ENCODE data around the gene SYNDIG1.

Gene SYNDIG1

DNA sequence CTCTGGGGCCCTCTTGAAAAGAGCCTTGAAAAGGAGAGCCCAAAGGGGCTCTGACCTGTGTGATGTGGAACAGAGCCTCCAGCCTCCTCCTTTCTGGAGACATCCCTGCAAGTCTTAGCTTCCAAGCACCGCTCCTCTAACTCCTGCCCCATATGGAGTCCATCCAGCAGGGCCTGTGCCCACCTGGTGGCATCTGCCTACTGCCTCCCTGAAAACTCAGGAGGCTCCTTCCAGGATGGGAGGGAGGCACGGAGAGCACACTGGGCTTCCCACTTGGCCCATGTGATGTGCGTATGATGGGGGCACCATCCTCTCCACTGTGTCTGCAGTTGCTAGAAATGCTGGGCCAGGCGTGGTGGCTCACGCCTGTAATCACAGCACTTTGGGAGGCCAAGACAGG, 98.1 kb downstream of the SYNDIG1 start:
- no peak for DNase-seq (ENCODE audit: low spot score)

DNA sequence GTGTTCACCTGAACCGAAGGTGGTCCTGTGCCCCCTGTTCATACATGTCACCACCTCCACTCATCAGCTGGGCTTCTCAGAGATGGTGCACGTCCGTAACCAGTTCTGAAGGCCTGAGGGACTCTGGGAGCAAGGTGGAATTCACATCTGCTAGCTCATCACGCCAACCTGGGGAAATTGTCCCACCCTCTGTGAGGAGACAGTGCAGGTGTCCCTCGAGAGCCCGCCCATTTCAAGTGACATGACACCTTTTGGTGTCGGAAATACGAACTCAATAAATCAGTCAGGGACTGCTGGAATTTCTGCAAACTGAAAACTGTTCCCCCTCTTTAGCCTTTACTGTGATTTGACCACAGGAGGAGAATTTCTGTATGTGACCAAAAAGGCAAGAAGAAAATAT, 99.4 kb downstream of the SYNDIG1 start:
- DNase-seq (ENCODE audit: low spot score): no peak

DNA sequence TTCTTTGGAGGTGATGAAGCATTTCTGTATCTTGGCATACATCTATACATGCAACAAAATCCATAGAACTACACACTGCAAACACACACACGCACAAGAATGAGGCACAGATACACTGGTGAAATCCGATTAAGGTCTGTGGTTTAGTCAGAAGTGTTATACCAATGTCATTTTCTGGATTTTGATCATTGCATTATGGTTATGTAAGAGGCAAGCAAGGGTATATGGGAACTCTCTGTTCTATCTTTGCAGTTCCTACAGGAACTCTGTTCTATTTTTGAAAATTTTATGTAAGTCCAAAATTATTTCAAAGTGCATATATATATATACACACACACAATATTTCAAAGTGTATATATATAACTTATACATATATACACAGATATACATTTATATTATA, 101.7 kb downstream of the SYNDIG1 start:
- DNase-seq (ENCODE audit: low spot score): no peak

DNA sequence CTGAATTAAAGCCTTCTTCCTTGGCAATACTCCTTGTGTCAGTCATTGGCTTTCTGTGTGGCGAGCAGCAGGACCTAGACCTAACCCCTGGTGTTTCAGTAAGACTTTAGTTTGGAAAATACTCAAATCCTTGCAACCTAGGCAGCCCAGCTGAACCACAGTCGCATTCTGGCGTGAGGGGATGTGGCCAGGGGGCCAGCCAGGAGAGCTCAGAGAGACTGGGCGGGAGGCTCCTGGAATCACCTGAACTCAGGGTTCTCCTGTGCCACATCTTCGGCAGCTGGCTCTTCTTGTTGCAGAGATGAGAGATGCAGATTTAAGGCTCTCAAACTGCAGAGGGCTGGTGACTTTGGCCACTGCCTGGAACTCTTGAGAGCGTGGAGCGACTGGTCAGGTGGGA, 102.7 kb downstream of the SYNDIG1 start:
- DNase-seq (ENCODE audit: low spot score): no peak

DNA sequence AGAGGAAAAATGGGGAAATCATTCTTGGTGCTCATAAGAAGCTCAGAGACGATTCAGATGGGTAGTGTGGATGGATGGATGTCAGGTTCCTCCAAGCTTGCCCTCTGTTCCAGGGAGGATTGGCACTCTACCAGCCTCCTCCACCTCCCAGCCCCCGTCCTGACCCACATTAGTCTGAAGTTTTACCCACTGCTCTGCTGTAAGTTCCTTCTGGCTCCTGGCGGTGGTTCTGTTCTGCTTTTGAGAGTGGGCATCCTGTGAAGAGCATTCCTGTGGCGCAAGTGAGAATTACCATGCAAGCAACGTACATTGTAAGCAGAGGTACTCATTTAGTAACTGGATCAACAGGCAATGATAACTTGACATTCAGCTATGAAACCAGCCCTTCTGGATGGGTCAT, 103.4 kb downstream of the SYNDIG1 start:
- DNase-seq (ENCODE audit: low spot score): no peak

DNA sequence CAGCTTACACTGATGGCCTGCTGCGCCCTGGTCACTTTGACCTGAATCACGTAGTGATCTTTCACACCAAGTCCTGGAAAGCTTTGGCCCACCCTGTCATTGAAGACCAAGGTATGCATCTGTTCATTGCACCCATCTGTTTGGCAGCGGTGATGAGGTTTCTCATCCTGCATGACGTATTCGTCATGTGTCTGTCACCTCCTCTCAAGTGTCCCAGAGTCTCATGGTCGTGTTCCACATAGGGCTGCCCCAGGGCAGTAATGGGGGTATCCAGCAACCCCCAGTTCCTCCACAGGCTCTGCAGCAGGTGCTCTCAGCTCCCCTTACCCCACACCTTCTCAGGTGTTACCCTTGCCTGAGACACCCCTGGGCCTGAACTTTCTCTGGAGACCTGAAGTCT, 104.1 kb downstream of the SYNDIG1 start:
- no peak for DNase-seq (ENCODE audit: low spot score)

DNA sequence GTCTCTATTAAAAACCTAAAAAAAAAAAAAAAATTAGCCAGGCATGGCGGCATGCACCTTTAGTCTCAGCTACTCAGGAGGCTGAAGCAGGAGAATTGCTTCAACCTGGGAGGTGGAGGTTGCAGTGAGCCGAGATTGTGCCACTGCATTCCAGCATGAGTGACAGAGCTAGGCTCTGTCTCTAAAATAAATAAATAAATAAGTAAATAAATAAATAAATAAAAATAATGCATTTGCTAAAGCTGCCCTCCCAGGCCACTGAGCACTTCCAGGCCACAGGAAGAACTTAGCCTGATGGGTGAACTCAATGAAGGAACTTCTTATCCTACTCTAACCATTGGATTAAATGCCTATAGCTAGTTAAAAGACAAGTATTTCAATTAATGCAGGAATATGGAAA, 104.9 kb downstream of the SYNDIG1 start:
- DNase-seq (ENCODE audit: low spot score): no peak

DNA sequence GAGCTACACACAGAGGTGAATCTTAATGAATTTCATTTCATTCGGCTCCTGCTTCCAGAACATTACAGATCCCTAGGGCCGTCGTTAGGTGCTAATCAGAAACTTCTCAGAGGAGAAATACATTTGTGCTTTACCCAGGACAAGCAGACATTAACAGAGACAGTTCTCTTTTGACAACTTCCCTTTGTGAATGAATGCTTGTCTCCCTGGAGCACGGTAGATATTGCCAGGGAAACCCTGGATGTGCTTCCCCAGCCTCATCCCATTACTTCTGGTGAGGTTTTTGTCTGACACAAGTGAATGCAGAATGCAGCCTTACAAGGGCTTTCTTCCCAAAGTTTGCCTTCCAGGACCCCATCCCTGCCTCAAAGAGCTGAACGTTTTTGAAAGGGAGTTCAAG, 105.4 kb downstream of the SYNDIG1 start:
- DNase-seq (ENCODE audit: low spot score): no peak

DNA sequence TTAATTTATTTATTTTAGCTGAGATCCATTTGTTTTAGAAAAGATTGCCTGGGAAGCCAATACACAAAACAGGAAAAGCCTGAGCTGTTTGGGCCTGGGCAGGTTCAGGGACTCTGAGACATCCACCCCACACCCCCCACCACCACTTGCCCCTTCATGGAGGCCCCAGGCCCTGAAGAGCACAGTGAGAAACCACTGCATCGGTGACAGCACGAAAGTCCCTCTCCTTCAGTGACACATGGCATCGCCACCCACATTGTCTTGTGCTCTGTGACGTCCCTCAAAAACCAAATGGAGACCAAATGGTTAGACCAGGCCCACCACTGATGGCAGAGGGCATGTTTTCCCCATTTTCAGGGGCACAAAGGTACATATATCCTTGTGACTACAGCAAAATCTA, 106.4 kb downstream of the SYNDIG1 start:
- DNase-seq (ENCODE audit: low spot score): no peak

DNA sequence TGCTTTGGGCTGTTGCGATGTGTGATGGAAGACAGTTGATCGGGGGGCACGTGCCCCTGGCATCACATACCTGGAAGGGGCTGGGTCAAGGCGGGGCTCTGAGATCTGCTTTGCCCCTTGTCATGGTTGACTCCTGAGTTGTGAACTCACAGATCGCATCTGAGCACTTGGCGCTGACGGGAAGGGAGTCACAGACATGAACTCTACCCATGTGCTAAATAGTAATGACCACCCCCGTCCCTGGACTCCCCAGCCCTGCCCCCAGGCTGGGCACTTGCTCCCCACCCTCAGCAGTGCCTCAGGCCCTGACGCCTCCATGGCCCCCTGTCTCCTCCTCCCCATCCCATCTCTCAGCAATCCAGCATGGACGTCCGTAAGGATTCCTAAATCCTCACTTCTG, 107.0 kb downstream of the SYNDIG1 start:
- DNase-seq (ENCODE audit: low spot score): no peak

DNA sequence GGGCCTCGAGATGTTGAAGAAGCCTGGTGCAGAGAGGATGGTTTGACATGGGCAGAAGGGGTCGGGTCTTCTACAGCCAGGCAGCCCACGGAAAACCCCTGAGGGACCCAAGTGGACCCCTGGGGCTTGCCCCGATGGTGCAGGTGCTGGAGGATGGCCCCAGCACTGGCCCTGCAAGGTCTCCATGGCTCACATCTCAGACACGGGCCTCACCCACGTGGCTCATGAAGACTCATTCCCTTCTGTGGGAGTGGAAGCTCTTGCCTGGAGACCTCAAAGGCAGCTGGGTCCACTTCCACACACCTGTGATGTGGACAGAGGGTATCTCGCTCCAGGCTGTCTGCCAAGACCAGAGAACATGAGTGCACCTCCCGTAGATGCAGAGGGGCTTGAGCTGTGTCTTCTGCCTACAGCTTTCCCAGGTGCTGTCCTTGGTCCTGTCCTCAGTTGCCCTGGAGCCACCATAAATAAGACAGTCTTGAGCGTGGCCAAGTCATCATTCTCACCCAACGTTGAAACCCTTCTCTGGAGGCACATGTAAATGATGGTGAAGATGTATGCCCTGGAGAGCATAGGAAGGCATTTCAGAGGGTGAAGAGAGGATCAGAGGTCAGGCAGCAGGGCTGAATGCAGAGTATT, 108.0 kb downstream of the SYNDIG1 start:
- DNase-seq (ENCODE audit: low spot score): no peak

DNA sequence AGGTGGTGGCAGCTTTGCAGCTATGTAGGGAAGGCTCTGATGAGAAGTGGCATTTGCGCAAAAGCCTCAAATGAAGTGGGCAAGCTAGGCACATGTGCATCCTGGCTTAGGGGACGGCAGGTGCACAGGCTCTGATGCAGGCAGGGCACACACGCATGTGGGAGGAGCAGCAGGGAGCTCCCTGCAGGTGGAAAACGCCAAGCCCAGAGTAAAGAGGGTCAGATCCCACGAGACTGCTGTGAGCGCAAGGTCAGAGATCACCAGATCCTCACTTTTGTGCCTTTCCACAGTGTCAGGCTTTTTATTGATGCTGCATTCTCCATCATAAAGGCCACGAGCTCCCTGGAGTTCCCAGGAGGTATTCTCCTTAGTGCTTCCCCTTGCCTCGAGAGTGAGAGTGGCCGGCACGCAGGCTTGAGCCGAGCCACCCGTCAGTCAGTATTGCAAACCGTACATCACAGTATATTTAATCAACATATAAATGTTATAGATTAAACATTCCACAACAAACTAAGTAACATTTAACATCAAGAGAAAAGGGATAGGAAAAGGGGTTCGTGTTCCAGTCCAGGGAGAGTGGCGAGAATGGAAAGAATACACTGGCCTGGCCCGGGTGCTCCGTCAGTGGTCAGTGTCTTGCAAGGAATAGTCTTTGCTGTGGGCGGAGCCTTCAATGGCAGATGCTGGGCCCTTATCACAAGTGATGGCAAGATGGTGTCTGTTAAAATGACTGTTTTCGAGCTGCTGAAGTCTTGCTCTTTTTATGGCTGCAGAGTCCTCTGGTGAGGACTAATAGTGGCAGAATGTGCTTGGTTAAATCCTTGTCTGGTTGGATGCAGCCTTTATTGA, 109.4 kb downstream of the SYNDIG1 start:
- DNase-seq (ENCODE audit: low spot score): no peak

DNA sequence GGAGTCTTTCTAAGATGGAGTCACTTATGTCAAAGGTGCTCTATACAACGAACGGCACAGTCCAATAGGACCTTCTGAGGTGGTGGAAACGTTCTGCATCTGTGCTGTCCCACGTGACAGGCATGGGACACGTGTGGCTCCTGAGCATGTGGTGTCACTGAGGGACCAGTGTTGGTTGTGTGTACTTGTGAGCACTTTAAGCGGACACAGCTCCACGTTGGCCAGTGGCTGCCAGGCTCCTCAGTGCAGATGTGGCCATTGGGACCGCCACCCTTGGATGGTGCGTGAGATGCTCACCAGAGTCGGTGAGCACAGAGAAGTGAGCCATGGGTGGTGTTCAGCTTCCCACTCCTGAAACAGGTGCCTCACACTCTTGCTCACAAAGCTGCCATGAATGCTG, 110.0 kb downstream of the SYNDIG1 start:
- no peak for DNase-seq (ENCODE audit: low spot score)

DNA sequence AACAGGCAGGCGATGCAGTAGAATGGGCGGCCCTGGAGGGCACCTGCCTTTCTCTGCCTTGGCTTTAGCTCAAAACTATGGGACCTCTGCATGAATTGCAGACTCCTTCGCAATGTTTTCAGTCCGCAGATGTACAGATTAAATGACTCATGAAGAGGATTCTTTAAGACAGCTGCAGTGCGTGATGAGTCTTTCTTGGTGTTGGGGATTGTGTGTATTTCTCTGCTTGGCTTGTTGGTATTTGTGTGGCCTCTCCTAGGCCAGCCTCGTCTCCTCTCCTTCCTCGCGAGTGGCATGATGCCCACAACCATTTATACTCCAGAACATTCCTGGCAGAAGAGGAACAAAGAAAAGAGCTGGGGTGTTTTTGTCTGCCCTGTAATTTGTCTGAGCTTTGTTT, 110.6 kb downstream of the SYNDIG1 start:
- no peak for DNase-seq (ENCODE audit: low spot score)

DNA sequence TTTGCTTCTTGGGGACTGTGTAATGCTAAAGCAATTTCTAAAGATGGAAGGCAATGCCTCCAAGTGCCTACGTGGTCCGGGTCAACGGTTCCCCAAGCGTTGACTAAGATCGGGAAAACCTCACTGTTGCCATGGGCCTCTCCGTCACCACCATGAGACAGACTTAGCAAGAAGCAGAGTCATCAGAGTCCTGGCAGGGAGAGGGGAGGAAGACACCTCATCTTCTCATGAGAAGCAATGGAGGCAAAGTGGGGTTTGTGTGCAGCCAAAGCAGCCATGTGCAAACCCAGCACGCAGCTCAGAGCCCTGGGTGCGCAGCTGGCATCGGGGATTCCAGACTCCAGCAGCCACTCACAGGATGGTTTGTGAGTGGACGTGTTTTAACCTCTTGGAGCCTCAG, 111.4 kb downstream of the SYNDIG1 start:
- DNase-seq (ENCODE audit: low spot score): no peak

DNA sequence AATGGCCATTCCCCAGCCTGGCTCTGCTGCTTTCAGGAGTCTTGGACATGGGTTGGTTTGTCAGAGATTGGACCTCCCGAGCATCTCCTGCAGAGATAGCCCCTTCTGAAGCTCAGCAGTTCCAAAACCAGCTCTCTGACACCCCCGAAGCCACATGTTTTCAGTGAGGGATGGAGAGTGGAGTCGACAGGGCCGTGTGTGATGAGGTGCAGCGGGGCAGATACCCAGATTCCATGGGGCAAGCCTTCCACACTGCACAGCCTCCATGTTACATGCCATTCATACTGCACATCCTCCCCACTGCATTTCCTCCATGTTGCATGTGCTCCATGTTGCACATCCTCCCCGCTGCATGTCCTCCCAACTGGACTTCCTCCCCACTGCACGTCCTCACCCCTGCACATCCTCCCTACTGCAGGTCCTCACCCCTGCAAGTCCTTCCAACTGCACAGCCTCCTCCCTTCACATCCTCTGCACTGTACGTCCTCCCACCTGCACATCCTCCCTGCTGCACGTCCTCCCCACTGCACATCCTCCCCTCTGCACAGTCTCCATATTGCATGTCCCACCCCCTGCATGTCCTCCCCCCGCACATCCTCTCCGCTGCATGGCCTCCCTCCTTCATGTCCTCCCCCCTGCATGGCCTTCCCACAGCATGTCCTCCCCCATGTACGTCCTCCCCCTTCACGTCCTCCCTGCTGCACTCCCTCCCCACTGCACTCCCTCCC, 112.2 kb downstream of the SYNDIG1 start:
- no peak for DNase-seq (ENCODE audit: low spot score)

DNA sequence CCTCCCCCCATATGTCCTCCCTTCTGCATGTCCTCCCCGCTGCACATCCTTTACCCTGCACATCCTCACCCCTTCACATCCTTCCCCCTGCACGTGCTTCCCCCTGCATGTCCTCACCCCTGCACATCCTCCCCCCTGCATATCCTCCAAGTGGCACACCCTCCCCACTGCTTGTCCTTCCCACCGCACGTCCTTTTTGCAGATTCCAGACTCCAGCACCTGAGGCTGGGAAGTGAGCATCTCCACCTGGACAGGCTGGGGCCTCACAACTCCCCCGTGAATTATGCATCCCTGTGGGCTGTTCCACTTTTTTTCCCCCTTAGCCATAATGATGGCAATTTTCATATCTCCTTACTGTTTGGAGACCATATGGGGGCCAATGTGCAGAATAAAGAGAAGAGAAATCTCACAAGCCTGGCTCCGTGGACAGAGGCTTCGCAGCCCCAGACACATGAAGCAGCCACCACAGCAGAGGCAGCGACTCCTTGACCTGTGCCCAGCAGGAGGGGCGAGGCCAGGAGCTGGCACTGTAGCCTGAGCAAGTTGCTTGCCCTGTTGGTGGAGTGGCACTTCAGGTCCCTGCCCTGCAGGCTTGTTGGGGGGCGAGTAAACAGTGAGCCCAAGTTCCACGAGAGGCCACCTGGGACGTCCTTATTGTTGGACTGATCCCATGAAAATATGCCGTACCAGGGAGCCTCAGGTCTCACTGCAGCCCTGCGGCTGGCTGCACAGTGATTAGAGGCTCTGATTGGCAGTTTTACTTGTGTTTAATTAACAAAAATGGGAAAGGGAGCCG, 113.1 kb downstream of the SYNDIG1 start:
- no peak for DNase-seq (ENCODE audit: low spot score)

DNA sequence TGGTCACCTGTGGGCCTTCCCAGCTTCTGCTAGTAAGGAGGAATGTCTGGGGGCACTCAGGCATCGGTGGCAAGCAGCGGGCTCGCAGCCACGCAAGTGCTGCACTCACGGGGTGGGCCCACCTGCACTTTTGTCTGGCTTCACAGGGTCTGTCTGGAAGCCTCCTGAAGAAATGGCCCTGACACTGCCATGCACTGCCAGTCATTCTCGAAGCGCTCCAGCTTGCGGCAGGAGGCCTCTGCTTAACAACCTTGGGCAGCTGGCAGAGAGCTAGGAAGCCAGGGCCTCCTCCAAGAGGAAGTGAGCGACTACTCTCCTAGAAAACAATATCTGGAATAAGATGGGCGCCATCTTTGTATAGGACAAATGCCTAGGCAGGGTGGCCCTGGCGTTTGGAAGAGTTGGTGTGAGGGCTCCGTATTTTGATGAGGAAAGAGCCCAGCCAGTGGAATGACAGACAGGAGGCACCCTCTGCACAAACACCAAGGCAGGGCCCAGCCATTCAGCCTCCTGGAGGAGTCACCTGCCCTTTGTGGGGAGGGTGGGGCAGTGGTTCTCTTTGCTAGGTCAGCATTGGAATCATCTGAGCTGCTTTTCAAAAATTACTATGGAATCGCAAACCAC, 113.9 kb downstream of the SYNDIG1 start:
- DNase-seq (ENCODE audit: low spot score): no peak

DNA sequence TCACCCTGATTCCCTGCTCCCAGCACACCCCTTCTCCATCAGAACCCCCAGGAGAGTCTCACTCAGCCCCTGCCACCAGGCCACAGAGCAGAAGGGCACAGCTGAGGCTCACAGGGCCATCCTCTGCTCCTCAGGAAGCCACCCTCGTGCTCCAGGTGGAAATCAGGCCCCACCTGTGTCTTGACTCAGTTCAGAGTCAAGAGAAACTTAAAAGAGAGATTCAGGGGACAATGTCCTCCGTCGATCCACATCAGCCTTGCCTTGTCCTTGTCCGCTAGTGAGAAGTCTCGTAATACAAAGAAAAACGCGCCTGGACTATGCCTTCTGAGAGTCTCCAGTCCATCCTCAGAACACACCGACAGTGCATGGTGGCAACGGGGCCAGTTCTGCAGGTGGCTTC, 114.6 kb downstream of the SYNDIG1 start:
- no peak for DNase-seq (ENCODE audit: low spot score)

DNA sequence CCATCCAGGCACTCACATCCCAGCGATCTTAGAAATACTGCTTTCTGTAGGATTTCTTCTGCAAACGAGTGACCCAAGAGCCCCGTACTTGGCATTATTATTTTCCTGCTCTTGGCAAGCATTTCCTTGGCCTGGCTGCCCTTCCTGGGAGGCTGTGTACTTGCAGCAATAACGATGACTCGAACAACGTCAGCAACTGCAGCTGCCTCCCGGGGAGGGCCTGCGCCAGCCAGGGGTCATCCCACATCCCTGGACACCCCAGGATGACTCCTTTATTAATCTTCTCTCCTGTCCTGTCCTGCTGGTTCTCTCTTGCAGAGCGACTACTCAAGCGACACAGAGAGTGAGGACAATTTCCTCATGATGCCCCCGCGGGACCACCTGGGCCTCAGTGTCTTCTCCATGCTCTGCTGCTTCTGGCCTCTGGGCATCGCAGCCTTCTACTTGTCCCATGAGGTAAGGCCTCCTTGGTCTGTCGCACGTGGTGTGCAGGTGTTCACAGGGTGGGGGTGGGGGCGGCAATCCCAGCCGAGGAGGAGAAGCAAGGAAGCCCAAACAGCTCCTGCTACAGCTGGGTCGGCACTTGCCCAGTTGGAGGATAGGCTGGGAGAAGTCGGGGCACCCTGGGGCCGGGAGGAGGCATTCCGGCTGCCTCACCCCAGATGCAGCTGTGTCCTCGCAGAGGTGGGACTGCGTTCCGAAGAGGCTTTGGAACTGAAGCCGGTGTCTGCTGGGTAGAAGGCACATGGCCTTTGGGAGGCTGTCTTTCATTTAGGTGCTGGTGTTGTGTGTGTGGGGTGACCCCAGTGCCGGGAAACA, 115.3 kb downstream of the SYNDIG1 start:
- DNase-seq (ENCODE audit: low spot score): no peak
